B cell (primary cell): ENCODE results near the gene PCDH9.

Experiments
- EZH2 ChIP-seq: IDR thresholded peaks from 2 replicates; pipeline ENCODE4 v1.6.1; 2012; ENCODE audit warnings: borderline replicate concordance, low read depth, mild to moderate bottlenecking, moderate library complexity, low read length; ENCODE audit not compliant: insufficient read depth, poor library complexity, severe bottlenecking
- TF ChIP-seq, protein P1 (sequence below): fragments of 200-600 bp; IDR thresholded peaks from one replicate; pipeline ENCODE4 v1.8.0; 2022; ENCODE audit warnings: antibody characterized with exemption, mild to moderate bottlenecking

DNA sequence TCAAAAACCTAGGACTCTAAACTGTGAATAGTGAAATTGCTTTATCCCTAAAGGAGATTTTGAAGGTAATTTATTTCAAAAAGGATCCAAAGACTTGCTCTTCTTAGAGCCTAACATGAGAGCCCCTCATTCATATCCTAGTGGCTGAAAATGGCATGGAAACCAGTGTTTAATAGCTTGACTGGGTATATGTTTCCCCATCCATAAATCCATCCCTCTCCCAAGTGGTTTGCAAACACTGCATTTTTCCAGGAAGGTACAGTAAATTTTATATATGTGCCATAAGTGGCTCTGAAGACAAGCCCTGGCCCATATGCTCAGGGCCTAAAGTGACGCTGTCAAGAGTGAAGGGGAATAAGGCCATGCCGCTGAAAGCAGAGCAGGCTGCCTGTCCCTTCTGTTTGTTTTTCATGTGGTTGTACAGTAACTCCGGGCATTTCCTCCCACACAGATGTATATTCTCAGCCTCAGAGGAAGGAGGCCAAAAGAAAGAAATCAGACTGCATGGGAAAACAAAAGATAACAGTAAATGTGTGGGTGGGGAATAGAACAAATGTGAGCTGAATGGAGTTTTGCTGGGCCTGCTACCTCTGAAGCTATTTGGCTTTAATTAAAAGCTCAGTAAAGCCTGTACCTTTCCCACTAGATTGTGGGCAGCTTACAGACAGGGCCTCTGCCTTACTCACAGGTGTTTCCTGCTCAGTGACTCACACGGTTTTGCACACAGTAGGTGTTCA, 181.9 kb downstream of the PCDH9 start:
- TF ChIP-seq, protein P1, sequence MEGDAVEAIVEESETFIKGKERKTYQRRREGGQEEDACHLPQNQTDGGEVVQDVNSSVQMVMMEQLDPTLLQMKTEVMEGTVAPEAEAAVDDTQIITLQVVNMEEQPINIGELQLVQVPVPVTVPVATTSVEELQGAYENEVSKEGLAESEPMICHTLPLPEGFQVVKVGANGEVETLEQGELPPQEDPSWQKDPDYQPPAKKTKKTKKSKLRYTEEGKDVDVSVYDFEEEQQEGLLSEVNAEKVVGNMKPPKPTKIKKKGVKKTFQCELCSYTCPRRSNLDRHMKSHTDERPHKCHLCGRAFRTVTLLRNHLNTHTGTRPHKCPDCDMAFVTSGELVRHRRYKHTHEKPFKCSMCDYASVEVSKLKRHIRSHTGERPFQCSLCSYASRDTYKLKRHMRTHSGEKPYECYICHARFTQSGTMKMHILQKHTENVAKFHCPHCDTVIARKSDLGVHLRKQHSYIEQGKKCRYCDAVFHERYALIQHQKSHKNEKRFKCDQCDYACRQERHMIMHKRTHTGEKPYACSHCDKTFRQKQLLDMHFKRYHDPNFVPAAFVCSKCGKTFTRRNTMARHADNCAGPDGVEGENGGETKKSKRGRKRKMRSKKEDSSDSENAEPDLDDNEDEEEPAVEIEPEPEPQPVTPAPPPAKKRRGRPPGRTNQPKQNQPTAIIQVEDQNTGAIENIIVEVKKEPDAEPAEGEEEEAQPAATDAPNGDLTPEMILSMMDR, result no peak
- TF ChIP-seq EZH2, result no peak
